Kidney (tissue), 14 donors: ENCODE results near the gene F5. TPM values are rescaled to one million over a fixed set of nuclear protein-coding genes. Genes with fewer than 3 reads are reported as not detected.

Experiments used
- DNase-seq, 5 donors: peaks; one replicate each; pipeline ENCODE4 v3.0.0-alpha.2; 2013 to 2020
- FAIRE-seq: peaks from 2 replicates; lab custom pipeline; 2012; peaks lifted over from hg19 to GRCh38; lab: Jason Lieb, UNC
- H3K27ac ChIP-seq, 2 donors: one replicate each; pipeline ENCODE4 v1.7.0; 2013; ENCODE audit warnings: low read depth in 2 of 2, low read length in 2 of 2, inconsistent platforms in 1 of 2
- H3K27me3 ChIP-seq: one replicate; pipeline ENCODE4 v1.7.1; 2013; ENCODE audit warnings: low read length, inconsistent platforms; ENCODE audit not compliant: control insufficient read depth, insufficient read depth
- H3K36me3 ChIP-seq, 3 donors: one replicate each; pipeline versions ENCODE4 v1.7.0 to v1.7.1; 2013; ENCODE audit warnings: low read length in 3 of 3, control low read depth in 1 of 3, inconsistent platforms in 1 of 3; ENCODE audit not compliant: insufficient read depth in 3 of 3, control insufficient read depth in 2 of 3
- H3K4me1 ChIP-seq, 3 donors: one replicate each; pipeline versions ENCODE4 v1.7.0 to v1.7.1; 2013; ENCODE audit warnings: low read length in 3 of 3, inconsistent platforms in 1 of 3, low read depth in 1 of 3; ENCODE audit not compliant: control insufficient read depth in 2 of 3, insufficient read depth in 2 of 3
- H3K4me3 ChIP-seq, 3 donors: one replicate each; pipeline versions ENCODE4 v1.7.0 to v1.8.1; 2013; ENCODE audit warnings: low read length in 3 of 3, control low read depth in 1 of 3, inconsistent platforms in 1 of 3
- H3K9ac ChIP-seq, 3 donors: one replicate each; pipeline versions ENCODE4 v1.7.0 to v1.7.1; 2013; ENCODE audit warnings: low read length in 3 of 3, control low read depth in 1 of 3, inconsistent platforms in 1 of 3
- H3K9me3 ChIP-seq, 3 donors: one replicate each; pipeline versions ENCODE4 v1.7.0 to v1.7.1; 2013; ENCODE audit warnings: low read length in 3 of 3, control low read depth in 1 of 3, inconsistent platforms in 1 of 3; ENCODE audit not compliant: control insufficient read depth in 2 of 3, insufficient read depth in 1 of 3
- CTCF ChIP-seq: IDR thresholded peaks from 3 replicates; pipeline ENCODE4 v1.5.1; 2012; ENCODE audit warnings: mild to moderate bottlenecking, moderate library complexity, borderline replicate concordance; ENCODE audit not compliant: insufficient read depth; ENCODE audit errors: extremely low read depth
- intact Hi-C: fragments of 100-400 bp; cut with DNase I; formaldehyde crosslinking; loops from one replicate; pipeline ENCODE4 v1.11.1; 2022
- polyA plus RNA-seq: library from polyadenylated mRNA; stranded (reverse); fragments of 350-450 nt; fragmentation: Illumina TruSeq; extraction: RNeasy Lipid Tissue Mini Kit (QIAGEN cat#74804); gene quantifications from one replicate; pipeline ENCODE4 v1.2.3, GENCODE V29; 2014; ENCODE audit warnings: low read depth, low replicate concordance; ENCODE audit not compliant: insufficient read depth
- total RNA-seq: library from RNA; stranded (reverse); fragmentation: NEBNext Ultra II Directional; extraction: Animal tissue kit (Norgen Biotek cat#: 25700); gene quantifications from one replicate; pipeline ENCODE4 v1.2.1, GENCODE V29; 2021
- donor health status: control.
- donor health status: control.
- donor health status: control.
- donor health status: control.
- donor health status: control.
- donor health status: DM: yes; HTN: yes; CAD: no.
- donor health status: Normal renal cell carcinoma (clear cell type).

F5 gene
- total and polyA plus RNA-seq, 2 donors from 2014 or later = 3.8 to 5.1 TPM

DNA sequence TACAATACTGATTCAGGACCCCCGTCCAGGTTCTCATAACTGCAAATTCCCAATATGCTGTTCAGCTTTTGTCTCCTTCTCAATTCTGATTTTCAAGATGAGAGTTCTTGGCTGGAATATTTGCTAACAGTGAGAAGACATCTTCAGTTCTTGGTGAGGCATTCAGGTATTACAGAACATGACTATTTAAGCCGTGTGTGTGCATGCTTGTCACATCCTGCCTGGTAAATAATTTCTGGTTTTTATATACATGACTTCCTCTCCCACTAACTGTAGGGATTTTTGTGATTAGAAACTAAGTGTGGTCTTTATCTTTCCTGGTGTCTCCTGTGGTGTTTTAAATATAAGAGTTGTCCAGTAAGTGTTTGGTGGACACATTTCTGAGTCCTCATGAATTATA lies 90.4 kb downstream of the F5 start:
- no peak for FAIRE-seq
- no peak for DNase-seq
- H3K27ac ChIP-seq = no peak overlapping the region

DNA sequence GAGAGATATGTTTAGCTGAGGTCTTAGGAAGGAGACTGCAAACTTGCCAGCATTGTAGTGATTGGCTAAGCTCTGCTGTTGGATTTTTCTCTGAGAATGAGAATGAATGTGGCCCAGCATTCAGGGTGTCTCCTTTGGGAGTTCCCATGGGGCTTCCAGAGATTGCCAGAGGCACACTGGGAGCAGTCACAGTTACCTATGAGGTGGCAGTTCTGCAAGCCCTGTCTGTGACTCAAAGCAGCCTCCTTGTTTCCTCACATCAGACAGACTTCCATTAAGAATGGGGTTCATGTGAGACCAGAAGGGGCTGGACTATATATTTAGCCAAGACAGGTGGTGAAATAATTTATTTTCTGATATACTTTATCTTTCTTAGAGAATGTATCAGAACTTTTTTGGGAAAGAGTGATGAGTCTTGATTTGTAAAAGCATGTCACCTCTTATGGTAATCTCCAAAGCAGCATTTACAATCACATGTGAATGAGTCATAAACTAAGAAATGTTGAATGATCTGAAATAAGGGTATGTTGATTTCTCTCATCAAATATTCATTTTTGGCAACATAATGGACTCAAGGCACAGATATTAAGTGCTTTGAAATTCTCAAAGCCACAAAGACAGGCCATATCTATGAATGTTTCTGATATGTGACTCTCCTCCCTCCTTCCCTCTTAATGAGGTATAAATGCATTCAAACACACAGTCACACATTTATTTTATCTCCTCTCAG lies 91.1 kb downstream of the F5 start:
- TF ChIP-seq CTCF = no peak
- intact Hi-C loops = no loop called here
- no peak for DNase-seq
- FAIRE-seq = no peak
- no peaks in the 10 kb centered on the region for H3K36me3 ChIP-seq
- no peaks in the 10 kb centered on the region for H3K9me3 ChIP-seq
- no peaks in the 10 kb centered on the region for H3K27me3 ChIP-seq
- H3K4me3 ChIP-seq = no peak overlapping the region
- H3K27ac ChIP-seq = no peak overlapping the region
- H3K4me1 ChIP-seq = no peaks in the 10 kb centered on the region
- no peak overlapping the region for H3K9ac ChIP-seq

More for the DNA sequence above, 90.4 kb downstream of the F5 start:
- intact Hi-C loops = no loop called here
- H3K27me3 ChIP-seq = no peaks in the 10 kb centered on the region
- no peaks in the 10 kb centered on the region for H3K9me3 ChIP-seq
- no peak overlapping the region for H3K9ac ChIP-seq
- H3K4me1 ChIP-seq = no peaks in the 10 kb centered on the region
- H3K36me3 ChIP-seq = no peaks in the 10 kb centered on the region
- no peak overlapping the region for H3K4me3 ChIP-seq
- no peak for TF ChIP-seq CTCF

DNA sequence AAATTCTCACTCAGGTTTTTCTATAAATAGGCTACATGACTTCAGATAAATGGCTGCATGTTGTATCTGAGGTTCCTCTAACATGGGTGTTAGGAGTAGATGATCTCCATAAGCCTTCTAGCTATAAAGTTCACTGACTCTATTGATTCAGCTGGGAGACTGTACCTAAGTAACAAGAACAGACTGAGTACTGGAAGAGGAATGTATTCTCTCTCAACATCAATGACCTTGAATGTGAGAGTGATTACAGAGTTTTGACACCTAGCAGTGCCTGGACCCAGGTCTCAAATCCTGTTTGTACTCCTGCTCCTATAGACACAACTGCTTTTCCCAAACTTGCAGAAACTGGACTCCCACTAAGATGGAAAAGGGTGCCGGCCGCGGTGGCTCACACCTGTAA lies 91.9 kb downstream of the F5 start:
- no peak for DNase-seq
- H3K4me3 ChIP-seq = no peak overlapping the region
- no peak for TF ChIP-seq CTCF
- H3K9ac ChIP-seq = no peak overlapping the region
- no peaks in the 10 kb centered on the region for H3K9me3 ChIP-seq
- intact Hi-C loops = no loop called here
- H3K27ac ChIP-seq = no peak overlapping the region
- H3K36me3 ChIP-seq = no peaks in the 10 kb centered on the region
- no peak for FAIRE-seq
- H3K27me3 ChIP-seq = no peaks in the 10 kb centered on the region
- no peaks in the 10 kb centered on the region for H3K4me1 ChIP-seq
